DND-41 (cell line): ENCODE results near the gene SLC22A31.

ENCODE experiments used
- ATAC-seq: fragments of 200-7000 bp; cut with Tn5 transposase; 3 replicates; pipeline ENCODE4 v1.9.1; 2021; ENCODE audit warnings: low read depth; ENCODE audit not compliant: insufficient read depth
- DNase-seq: peaks from one replicate; pipeline ENCODE4 v3.0.0-alpha.2; 2020
- H2AFZ ChIP-seq: 2 replicates; pipeline ENCODE4 v1.6.0; 2012; ENCODE audit warnings: low read depth, low read length
- H3K27ac ChIP-seq: 2 replicates; pipeline ENCODE4 v1.5.1; 2012; ENCODE audit warnings: low read length, inconsistent platforms
- H3K27me3 ChIP-seq: fragments of 200-600 bp; sonication (generic); 2 replicates; pipeline ENCODE4 v1.6.0; 2012; ENCODE audit warnings: low read length, mild to moderate bottlenecking, inconsistent platforms; ENCODE audit not compliant: insufficient read depth, poor library complexity
- H3K36me3 ChIP-seq: 2 replicates; pipeline ENCODE4 v1.5.1; 2012; ENCODE audit warnings: low read length, inconsistent platforms; ENCODE audit not compliant: insufficient read depth
- H3K4me1 ChIP-seq: 2 replicates; pipeline ENCODE4 v1.5.1; 2012; ENCODE audit warnings: mild to moderate bottlenecking, low read length; ENCODE audit not compliant: insufficient read depth
- H3K4me2 ChIP-seq: 2 replicates; pipeline ENCODE4 v1.6.0; 2012; ENCODE audit warnings: mild to moderate bottlenecking, moderate library complexity, low read length, inconsistent platforms; ENCODE audit not compliant: insufficient read depth
- H3K4me3 ChIP-seq, 2 experiments: fragments of 200-600 bp in 1 of 2; shearing (Covaris generic) in 1 of 2; 2 replicates each; pipeline ENCODE4 v1.5.1; 2012 to 2016; ENCODE audit warnings: inconsistent platforms in 2 of 2, low read length in 2 of 2, mild to moderate bottlenecking in 2 of 2, low read depth in 1 of 2, moderate library complexity in 1 of 2
- H3K79me2 ChIP-seq: 2 replicates; pipeline ENCODE4 v1.6.0; 2012; ENCODE audit warnings: low read length, inconsistent platforms; ENCODE audit not compliant: insufficient read depth
- H3K9ac ChIP-seq: 2 replicates; pipeline ENCODE4 v1.6.0; 2012; ENCODE audit warnings: low read depth, mild to moderate bottlenecking, inconsistent platforms, low read length, moderate library complexity
- H3K9me3 ChIP-seq: 2 replicates; pipeline ENCODE4 v1.5.1; 2012; ENCODE audit warnings: low read length, moderate library complexity, mild to moderate bottlenecking, inconsistent platforms; ENCODE audit not compliant: insufficient read depth, severe bottlenecking
- H4K20me1 ChIP-seq: 2 replicates; pipeline ENCODE4 v1.6.0; 2012; ENCODE audit warnings: low read length; ENCODE audit not compliant: insufficient read depth
- CTCF ChIP-seq: IDR thresholded peaks from 2 replicates; pipeline ENCODE4 v1.5.1; 2012; ENCODE audit warnings: borderline replicate concordance, low read length, moderate library complexity, mild to moderate bottlenecking; ENCODE audit not compliant: poor library complexity, severe bottlenecking; ENCODE audit errors: extremely low read depth
- EZH2 ChIP-seq: IDR thresholded peaks from 3 replicates; pipeline ENCODE4 v1.6.1; 2012; ENCODE audit warnings: borderline replicate concordance, low read depth, mild to moderate bottlenecking, moderate library complexity, low read length, inconsistent platforms; ENCODE audit not compliant: severe bottlenecking

SLC22A31 gene

DNA sequence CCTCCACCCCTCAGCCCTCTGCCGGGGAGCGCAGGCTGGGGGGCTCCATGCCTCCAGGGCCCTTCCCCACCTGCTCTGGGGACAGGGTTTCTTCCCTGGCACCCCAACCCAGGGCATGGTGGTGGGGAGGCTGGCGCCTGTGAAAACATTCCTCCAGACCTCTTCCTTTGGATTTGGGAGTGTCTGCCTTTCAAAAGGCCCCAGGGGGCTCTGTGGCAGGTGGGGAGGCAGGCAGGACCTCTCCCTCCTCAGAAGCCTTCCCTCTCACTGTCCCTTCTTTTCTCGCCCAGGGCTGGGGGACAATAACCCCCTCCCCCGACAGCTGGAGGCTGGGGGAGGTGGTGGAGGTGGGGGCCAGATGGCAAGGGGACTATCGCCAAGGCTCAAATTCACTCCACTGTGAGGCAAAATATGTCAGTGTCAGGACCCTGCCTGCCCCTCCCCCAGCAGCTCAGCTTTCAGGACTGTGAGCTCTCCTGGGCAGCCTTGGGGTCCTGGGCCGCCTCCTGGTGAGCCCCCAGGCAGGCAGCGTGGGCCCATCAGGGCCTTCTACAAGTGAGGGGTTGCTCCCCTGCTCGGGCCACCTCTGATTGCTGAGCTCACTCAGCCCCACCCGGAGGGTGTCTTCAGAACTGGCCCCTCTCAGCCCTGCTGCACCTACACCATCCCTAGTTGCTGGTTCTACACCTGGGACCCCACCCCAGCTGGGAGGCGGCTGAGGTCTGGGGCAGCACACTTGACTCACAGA lies 27.0 kb downstream of the SLC22A31 start:
- H3K27ac ChIP-seq = no peak overlapping the region

GRCh38 chr16:89172528-89173173 lies 27.7 kb downstream of the SLC22A31 start:
- H3K27ac ChIP-seq = no peak overlapping the region
- peaks cover 5% of the 10 kb centered on the region for H3K27me3 ChIP-seq
- peaks cover 45% of the 10 kb centered on the region for H4K20me1 ChIP-seq
- H2AFZ ChIP-seq = no peak overlapping the region
- no peaks in the 10 kb centered on the region for H3K79me2 ChIP-seq
- no peaks in the 10 kb centered on the region for H3K9me3 ChIP-seq
- DNase-seq = no peak
- no peak for ATAC-seq
- peaks cover 12% of the 10 kb centered on the region for H3K4me1 ChIP-seq
- TF ChIP-seq EZH2 = no peak
- no peak for TF ChIP-seq CTCF
- H3K4me3 ChIP-seq = no peak overlapping the region
- no peak overlapping the region for H3K9ac ChIP-seq
- no peak overlapping the region for H3K4me2 ChIP-seq
- no peaks in the 10 kb centered on the region for H3K36me3 ChIP-seq

More for the DNA sequence above, 27.0 kb downstream of the SLC22A31 start:
- H3K79me2 ChIP-seq = no peaks in the 10 kb centered on the region
- DNase-seq = no peak
- H3K4me1 ChIP-seq = peaks cover 12% of the 10 kb centered on the region
- H2AFZ ChIP-seq = no peak overlapping the region
- no peak overlapping the region for H3K4me2 ChIP-seq
- no peaks in the 10 kb centered on the region for H3K9me3 ChIP-seq
- H4K20me1 ChIP-seq = peaks cover 45% of the 10 kb centered on the region
- no peak for TF ChIP-seq EZH2
- TF ChIP-seq CTCF = no peak
- H3K27me3 ChIP-seq = peaks cover 5% of the 10 kb centered on the region
- H3K4me3 ChIP-seq = no peak overlapping the region
- H3K9ac ChIP-seq = no peak overlapping the region
- H3K36me3 ChIP-seq = no peaks in the 10 kb centered on the region
- no peak for ATAC-seq

DNA sequence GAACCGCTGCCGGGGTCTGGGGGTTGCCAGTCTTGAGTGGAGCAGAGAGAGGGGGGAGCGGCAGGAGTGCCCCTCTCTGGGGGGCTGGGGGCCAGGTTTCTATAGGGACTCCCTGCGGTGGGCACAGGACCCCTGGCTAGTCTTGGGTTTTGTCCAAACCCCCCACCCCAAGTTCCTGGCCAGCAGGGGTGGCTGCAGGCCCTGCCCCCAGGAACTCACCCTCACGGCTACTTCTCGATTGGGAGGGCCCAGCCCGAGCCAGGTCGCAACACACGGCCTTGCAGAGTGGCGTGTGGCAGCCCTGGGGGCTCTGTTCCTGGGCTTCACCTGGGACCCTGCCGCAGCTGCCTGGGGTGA lies 28.2 kb downstream of the SLC22A31 start:
- no peak overlapping the region for H3K4me3 ChIP-seq
- H3K36me3 ChIP-seq = no peaks in the 10 kb centered on the region
- H3K4me1 ChIP-seq = peaks cover 12% of the 10 kb centered on the region
- no peak overlapping the region for H2AFZ ChIP-seq
- H3K9ac ChIP-seq = no peak overlapping the region
- H3K79me2 ChIP-seq = no peaks in the 10 kb centered on the region
- no peak overlapping the region for H3K27ac ChIP-seq
- no peak for TF ChIP-seq EZH2
- no peak for TF ChIP-seq CTCF
- peaks cover 45% of the 10 kb centered on the region for H4K20me1 ChIP-seq
- H3K4me2 ChIP-seq = no peak overlapping the region
- ATAC-seq = no peak
- no peak for DNase-seq
- H3K27me3 ChIP-seq = peaks cover 5% of the 10 kb centered on the region
- H3K9me3 ChIP-seq = no peaks in the 10 kb centered on the region
